Cardiac septum (tissue), 1 donor: Measurements from ENCODE around the gene USP11. TPM values are rescaled to one million over a fixed set of nuclear protein-coding genes. Genes with fewer than 3 reads are reported as not detected.
"Not testable (repeated sequence)": the region's sequence is repeated elsewhere in the genome, so short reads cannot be mapped to it uniquely, and the experiment has no call there.

Experiments
- DNase-seq: peaks from one replicate; pipeline ENCODE4 v3.0.0-alpha.2; 2020; ENCODE audit warnings: low spot score
- intact Hi-C: fragments of 100-400 bp; cut with DNase I; formaldehyde crosslinking; loops from one replicate; pipeline ENCODE4 v1.14.0; 2022
- total RNA-seq: library from RNA; stranded (reverse); fragmentation: NEBNext Ultra II Directional; extraction: Animal tissue kit (Norgen Biotek cat#: 25700); gene quantifications from one replicate; pipeline ENCODE4 v1.2.1, GENCODE V29; 2021
- donor health status: DM: no; HTN: no; CAD: no.

USP11 gene
- total RNA-seq, 1 donor from 2014 or later = 64.9 TPM

DNA sequence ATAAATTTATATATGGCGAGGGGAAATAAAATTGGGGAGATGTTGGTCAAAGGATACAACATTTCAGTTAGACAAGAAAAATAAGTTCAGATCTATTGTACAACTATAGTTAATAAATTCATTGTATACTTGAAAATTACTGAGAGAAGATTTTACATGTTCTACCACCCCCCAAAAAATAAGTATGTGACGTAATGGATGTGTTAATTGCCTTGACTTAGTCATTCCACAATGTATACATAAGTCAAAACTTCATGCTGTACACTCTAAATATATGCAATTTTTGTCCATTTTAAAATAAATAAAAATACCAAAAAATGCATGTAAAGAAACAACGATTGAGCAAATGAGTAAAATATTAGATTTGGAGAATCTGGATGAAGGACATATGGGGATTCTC is 1.8 kb downstream of the USP11 start:
- no peak for DNase-seq
- intact Hi-C loops = no loop called here

- intact Hi-C loops = no loop called here
- DNase-seq = no peak
Observed at GRCh38 chrX:47235691-47236103, 2.9 kb downstream of the USP11 start.

DNA sequence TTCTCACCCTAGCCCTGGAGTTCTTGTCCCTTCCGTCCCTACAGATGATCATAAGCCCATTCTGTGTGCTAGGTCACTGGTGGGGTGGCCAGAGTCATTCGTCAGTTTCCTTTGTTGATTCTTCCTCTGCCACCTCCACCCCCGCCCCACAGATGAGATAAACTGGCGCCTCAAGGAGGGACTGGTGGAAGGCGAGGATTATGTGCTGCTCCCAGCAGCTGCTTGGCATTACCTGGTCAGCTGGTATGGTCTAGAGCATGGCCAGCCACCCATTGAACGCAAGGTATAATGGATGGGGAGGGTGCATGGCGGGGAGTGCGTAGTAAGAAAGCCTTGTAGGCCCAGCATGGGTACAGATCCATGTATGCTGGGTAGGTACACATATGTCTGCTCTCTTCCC is 6.4 kb downstream of the USP11 start:
- intact Hi-C loops = no loop called here
- peak; percentile 38 for DNase-seq

- intact Hi-C loops = no loop called here
- peak; percentile 36 for DNase-seq
Observed at GRCh38 chrX:47239898-47240545, 7.2 kb downstream of the USP11 start.

- peak; percentile 43 for DNase-seq
- intact Hi-C loops = no loop called here
Observed at GRCh38 chrX:47240619-47241018, 7.8 kb downstream of the USP11 start.

DNA sequence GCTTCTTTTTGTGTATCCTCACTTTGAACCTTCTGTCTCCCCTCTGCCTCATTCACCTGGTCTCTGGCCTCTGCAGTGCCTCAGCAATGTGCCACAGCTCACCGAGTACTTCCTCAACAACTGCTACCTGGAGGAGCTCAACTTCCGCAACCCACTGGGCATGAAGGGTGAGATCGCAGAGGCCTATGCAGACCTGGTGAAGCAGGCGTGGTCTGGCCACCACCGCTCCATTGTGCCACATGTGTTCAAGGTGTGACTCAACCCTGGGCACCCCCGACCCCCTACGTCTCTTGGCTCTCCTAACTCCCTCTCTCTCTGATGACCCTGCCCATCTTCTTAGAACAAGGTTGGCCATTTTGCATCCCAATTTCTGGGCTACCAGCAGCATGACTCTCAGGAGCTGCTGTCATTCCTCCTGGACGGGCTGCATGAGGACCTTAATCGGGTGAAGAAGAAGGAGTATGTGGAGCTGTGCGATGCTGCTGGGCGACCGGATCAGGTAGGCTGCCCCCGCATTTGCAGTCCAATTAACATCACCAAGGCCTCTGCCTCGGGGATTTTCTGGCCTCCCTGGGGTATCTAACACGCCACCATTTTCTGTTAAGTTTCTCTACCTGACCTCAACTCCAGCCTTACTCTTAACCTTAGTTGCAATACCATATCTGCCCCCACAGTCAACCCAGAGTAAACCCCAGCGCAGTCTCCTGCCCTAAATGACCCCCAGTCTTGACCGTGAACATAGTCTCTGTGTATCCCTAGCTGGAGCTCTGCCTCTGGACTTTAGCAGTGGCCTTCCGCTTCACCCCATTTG is 8.6 kb downstream of the USP11 start:
- peak; percentile 63 for DNase-seq
- intact Hi-C loops = no loop called here

DNA sequence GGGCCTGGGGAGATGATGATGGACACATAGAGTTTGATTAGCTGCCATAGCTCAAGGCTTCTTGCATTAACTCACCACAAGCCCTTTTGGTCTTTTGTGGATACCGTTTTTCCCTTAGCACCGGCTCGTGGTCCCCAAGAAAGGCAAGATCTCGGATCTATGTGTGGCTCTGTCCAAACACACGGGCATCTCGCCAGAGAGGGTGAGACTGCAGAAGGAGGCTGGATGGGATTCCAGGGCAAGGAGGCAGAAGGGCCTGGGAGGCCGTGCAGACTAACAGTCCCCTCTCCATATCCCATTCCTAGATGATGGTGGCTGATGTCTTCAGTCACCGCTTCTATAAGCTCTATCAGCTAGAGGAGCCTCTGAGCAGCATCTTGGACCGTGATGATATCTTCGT is 9.5 kb downstream of the USP11 start:
- DNase-seq = no peak
- intact Hi-C loops = no loop called here

- intact Hi-C loops = no loop called here
- peak; percentile 51 for DNase-seq
Observed at GRCh38 chrX:47243351-47243750, 10.5 kb downstream of the USP11 start.

- peak; percentile 74 for DNase-seq
- intact Hi-C loops = no loop called here
Observed at GRCh38 chrX:47244676-47245075, 11.9 kb downstream of the USP11 start.

DNA sequence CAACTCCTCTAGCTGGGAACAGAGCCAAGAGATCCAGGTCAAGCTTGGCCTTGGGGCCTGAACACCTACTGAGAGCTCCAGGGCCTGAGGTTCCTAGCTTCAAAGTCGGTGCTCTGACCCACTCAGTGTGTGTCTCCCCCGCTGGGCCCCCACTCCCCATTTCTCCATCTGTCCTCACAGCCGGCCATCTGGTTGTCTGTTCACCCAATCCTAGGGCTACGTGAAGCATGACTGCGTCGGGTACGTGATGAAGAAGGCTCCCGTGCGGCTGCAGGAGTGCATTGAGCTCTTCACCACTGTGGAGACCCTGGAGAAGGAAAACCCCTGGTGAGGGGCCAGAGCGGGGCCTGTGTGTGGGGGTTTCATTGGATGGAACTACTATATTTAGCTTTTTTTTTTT is 12.3 kb downstream of the USP11 start:
- DNase-seq = peak; percentile 44
- intact Hi-C loops = no loop called here

- DNase-seq = peak; percentile 26
- intact Hi-C loops = no loop called here
Observed at GRCh38 chrX:47247206-47247998, 14.6 kb downstream of the USP11 start.

- peak; percentile 66 for DNase-seq
- intact Hi-C loops = no loop called here
Observed at GRCh38 chrX:47247999-47248320, 15.2 kb downstream of the USP11 start.

DNA sequence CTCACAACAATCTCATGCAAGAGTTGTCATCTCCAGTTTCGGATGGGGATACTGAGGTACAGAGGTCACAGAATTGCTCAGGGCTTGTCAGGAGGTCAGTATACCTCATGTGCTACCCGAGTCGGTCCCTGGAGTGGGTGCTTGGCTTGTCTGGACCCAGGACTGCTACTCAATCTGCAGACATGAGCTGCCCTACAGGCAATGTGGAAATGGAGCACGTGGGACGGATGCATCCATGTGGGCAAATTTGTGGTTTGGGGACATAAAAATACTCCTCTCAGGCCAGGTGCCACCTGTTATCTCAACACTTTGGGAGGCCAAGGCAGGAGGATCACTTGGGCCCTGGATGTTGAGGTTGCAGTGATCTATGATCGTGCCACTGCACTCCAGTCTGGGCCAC is 15.8 kb downstream of the USP11 start:
- peak; percentile 56 for DNase-seq
- intact Hi-C loops = no loop called here

GRCh38 chrX:47250017-47250347 is 17.2 kb downstream of the USP11 start:
- DNase-seq = no peak
- intact Hi-C loops = no loop called here

- DNase-seq, intact Hi-C loops: not testable (repeated sequence)
Observed at GRCh38 chrX:47257620-47258019, 24.8 kb downstream of the USP11 start.

DNA sequence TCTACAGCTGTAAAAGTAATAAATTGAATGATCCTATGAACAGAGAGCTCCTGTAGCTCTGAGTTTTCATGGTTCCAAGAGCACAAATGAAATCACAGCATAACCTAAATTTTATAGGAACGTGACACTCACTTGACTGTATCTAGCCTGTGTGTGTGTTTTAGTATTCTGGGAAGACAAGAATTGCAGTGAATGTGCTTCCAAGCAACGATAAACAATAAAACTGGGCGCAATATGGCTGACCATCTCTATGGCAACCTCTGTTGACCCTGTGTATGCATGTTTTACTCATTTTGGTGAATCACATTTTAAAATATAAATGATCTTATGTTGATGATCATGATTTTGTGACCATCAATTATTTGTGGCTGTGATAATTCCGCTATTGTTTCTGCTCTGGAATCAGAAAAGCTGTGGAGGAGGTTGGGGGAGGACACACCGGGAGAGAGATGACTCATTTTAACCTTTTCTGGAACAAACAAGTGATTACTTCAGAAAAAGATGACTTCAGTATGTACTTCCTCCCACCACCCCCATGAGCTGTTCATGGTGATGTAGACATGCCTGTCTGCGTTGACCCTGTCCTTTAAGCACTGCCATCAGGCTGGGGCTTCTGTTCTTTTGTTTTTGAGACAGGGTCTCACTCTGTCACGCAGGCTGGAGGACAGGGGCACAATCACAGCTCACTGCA is 31.8 kb downstream of the USP11 start:
- no peak for DNase-seq
- intact Hi-C loops = no loop called here

GRCh38 chrX:47266643-47267042 is 33.8 kb downstream of the USP11 start:
- intact Hi-C loops = no loop called here

DNA sequence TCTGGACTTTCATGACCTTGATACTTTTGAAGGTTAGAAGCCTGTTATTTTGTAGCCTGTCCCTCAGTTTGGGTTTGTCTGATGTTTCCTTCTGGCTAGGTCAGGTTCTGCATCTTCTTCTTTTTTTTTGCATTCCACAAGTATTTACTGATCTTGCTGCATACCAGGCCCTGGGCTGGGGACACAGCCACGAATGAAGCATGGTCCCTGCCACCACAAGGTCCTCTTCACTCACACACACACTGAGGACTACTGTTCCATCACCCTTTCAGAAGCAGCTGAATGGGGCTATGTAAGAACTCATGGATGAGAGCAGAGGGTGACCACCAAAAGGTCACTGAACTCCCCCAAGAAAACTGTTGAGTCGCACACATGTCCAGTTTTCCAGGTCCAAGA is 39.2 kb downstream of the USP11 start:
- intact Hi-C loops = no loop called here
- DNase-seq = no peak

More at GRCh38 chrX:47266643-47267042, 33.8 kb downstream of the USP11 start:
- DNase-seq = no peak

GRCh38 chrX:47273011-47273730 is 40.4 kb downstream of the USP11 start:
- intact Hi-C loops = no loop called here
- no peak for DNase-seq
